Measurements from ENCODE around the gene PARD3B.

GRCh38 chr2:205369813-205370212 is 824.5 kb downstream of the PARD3B start:
- TF ChIP-seq, protein P1, sequence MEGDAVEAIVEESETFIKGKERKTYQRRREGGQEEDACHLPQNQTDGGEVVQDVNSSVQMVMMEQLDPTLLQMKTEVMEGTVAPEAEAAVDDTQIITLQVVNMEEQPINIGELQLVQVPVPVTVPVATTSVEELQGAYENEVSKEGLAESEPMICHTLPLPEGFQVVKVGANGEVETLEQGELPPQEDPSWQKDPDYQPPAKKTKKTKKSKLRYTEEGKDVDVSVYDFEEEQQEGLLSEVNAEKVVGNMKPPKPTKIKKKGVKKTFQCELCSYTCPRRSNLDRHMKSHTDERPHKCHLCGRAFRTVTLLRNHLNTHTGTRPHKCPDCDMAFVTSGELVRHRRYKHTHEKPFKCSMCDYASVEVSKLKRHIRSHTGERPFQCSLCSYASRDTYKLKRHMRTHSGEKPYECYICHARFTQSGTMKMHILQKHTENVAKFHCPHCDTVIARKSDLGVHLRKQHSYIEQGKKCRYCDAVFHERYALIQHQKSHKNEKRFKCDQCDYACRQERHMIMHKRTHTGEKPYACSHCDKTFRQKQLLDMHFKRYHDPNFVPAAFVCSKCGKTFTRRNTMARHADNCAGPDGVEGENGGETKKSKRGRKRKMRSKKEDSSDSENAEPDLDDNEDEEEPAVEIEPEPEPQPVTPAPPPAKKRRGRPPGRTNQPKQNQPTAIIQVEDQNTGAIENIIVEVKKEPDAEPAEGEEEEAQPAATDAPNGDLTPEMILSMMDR (IDR thresholded peaks at IDR 0.05) = no peak
- TF ChIP-seq SIN3A (IDR thresholded peaks at IDR 0.05; ENCODE audit: borderline replicate concordance, insufficient read depth, low read depth, low read length) = no peak

Measured in Panc1 (cell line).